Thyroid gland (tissue), 4 donors: ENCODE measurements around the gene GABRD.

Source experiments
- POLR2A ChIP-seq, 2 donors: fragments of 450-650 bp; IDR thresholded peaks; one replicate each; pipeline ENCODE4 v1.6.1; 2017; ENCODE audit warnings: antibody characterized with exemption in 2 of 2, mild to moderate bottlenecking in 2 of 2, moderate library complexity in 1 of 2
- TF ChIP-seq, protein P1 (sequence below), 6 experiments: fragments of 200-600 bp in 3 of 6; fragments of 450-650 bp in 3 of 6; sonication (generic) in 3 of 6; IDR thresholded peaks; one replicate each; pipeline ENCODE4 v1.5.1; 2016 to 2019; ENCODE audit warnings: antibody characterized with exemption in 6 of 6, mild to moderate bottlenecking in 2 of 6, inconsistent platforms in 1 of 6, moderate library complexity in 1 of 6

DNA sequence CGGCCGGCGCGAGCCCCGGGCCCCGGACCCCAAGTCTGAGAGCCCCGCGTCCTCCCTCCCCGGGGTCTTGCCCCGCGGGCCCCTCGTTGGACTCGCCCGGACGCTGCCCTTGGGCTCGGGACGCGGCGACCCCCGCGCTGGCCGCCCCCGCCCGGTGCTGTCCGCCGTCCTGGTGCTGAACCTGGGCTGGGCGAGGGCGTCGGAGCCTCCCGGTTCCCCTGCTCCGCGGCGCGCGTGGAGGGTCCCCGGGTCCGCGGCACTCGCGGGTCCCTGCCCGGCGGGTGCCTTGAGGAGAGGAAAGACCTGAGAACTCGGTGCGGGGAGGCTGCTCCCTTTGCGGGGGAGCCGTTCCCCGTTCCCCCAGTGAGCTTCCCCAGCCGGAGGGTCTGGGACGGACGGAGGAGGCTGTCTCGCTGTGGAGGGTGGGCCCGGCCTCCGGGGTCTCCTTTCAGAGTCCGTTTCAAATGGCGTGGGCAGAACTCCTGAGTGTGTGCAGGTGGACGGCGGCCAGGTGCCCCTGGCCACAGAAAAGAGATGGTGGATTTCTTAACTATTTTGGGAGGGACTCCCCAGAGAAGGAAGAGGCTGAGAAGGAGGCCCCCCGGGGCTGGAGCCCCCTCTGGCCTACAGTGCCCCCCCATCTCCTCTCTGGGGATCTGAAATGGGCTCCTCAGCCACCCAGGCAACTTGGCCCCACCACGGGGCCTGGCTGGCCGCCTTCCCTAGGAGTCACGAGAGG, 595 bp downstream of the GABRD start:
- TF ChIP-seq, protein P1, sequence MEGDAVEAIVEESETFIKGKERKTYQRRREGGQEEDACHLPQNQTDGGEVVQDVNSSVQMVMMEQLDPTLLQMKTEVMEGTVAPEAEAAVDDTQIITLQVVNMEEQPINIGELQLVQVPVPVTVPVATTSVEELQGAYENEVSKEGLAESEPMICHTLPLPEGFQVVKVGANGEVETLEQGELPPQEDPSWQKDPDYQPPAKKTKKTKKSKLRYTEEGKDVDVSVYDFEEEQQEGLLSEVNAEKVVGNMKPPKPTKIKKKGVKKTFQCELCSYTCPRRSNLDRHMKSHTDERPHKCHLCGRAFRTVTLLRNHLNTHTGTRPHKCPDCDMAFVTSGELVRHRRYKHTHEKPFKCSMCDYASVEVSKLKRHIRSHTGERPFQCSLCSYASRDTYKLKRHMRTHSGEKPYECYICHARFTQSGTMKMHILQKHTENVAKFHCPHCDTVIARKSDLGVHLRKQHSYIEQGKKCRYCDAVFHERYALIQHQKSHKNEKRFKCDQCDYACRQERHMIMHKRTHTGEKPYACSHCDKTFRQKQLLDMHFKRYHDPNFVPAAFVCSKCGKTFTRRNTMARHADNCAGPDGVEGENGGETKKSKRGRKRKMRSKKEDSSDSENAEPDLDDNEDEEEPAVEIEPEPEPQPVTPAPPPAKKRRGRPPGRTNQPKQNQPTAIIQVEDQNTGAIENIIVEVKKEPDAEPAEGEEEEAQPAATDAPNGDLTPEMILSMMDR (IDR thresholded peaks at IDR 0.05), result no peak
- no peak for TF ChIP-seq POLR2A (IDR thresholded peaks at IDR 0.05)
